ENCODE measurements around the gene GRID2IP. TPM values are rescaled to one million over a fixed set of nuclear protein-coding genes. Genes with fewer than 3 reads are reported as not detected.

Gene GRID2IP
- polyA plus RNA-seq, 1 donor, result 0.91 TPM

DNA sequence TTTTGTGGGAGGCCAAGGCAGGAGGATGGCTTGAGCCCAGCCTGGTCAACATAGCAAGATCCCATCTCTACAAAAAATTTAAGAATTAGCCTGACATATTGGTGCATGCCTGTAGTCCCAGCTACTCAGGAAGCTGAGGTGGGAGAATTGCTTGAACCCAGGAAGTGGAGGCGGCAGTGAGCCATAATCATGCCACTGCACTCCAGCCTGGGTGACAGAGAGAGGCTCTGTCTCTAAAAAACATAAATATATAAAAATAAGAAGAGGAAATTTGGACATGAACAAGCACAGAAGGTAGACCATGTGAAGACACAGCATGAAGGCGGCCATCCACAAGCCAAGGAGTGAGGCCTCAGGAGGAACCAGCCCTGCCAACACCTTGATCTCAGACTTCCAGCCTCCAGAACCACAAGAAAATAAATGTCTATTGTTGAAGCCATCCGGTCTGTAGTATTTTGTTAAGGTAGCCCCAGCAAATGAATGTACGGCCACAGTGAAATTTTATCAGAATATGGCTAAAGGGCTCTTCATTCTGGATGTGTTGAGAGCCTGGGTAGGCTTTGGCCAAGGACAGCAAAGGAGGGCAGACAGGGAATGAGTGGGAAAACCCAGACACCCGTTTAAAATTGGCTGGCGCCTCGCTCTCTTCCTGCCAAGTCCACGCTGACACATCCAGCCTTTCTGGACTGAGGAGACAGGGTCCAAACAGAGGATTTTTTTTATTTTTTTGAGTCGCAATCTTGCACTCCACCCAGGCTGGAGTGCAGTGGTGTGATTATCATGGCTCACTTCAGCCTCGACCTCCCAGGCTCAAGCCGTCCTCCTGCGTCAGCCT lies 12.9 kb upstream of the GRID2IP start:
- DNase-seq, result no peak

GRCh38 chr7:6562106-6562505 lies 10.8 kb upstream of the GRID2IP start:
- DNase-seq, result no peak

- DNase-seq, result no peak
Observed at GRCh38 chr7:6559896-6560295, 8.6 kb upstream of the GRID2IP start.

- DNase-seq, result no peak
Observed at GRCh38 chr7:6558837-6559236, 7.6 kb upstream of the GRID2IP start.

- DNase-seq, result no peak
Observed at GRCh38 chr7:6556196-6556595, 4.9 kb upstream of the GRID2IP start.

DNA sequence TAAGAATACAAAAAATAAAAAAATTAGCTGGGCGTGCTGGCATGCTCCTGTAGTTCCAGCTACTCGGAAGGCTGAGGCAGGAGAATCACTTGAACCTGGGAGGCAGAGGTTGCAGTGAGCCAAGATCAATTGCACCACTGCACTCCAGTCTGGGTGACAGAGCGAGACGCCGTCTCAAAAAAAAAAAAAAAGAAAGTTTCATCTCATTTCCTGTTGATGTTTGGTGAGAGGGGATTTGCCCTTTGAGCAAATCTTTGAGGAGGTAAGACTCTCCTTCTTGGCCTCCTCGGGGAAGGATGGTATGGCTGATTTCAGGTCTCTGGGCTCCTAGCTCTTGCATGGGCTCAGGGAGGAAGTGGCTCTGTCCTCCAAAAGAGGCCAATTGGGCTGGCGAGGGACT lies 3.6 kb upstream of the GRID2IP start:
- no peak for DNase-seq

DNA sequence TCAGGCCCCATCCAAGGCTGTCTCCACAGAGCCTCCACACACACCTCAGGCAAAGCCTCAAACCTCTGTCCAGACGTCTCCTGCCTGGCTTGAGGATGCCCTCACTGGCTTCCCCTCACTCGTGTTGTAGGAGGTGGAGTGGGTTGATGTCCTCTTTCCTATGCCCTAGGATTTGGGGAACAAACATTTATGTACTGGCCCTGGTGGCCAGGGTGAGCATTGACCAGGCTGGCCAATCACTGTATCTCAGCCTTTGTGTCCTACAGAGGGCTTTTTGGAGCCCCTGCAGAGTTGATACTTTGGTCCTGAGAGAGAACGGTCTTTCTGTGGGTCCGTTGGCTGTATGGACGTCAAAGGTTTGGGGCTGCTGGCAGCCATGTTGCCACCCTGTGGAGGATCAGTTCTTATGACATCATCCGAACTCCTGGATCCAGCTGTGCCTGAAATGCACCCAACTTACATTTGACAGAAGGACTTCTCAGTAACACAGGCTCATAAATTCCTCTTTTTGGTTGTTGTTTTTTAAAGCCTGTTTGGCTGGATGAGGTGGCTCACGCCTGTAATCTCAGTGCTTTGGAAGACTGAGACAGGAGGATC lies 2.3 kb upstream of the GRID2IP start:
- DNase-seq, result no peak

DNA sequence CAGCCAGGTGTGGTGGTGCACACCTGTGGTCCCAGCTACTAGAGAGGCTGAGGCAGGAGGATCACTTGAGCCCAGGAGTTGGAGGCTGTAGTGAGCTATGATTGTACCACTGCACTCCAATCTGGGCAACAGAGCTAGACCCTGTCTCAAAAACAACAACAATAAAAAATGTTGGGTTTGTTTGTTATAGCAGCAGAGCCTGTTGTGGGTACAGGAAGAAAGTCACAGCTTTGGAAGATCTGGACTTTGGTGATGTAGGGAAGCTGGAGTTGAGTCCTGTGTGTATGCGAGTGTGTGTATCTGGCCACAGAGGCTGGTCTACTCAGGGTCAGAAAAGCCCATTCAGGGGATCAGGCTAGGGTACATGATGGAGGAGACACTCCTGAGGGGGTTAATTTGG lies 3.9 kb downstream of the GRID2IP start:
- no peak for DNase-seq

- no peak for DNase-seq
Observed at GRCh38 chr7:6546498-6547251, 4.6 kb downstream of the GRID2IP start.

DNA sequence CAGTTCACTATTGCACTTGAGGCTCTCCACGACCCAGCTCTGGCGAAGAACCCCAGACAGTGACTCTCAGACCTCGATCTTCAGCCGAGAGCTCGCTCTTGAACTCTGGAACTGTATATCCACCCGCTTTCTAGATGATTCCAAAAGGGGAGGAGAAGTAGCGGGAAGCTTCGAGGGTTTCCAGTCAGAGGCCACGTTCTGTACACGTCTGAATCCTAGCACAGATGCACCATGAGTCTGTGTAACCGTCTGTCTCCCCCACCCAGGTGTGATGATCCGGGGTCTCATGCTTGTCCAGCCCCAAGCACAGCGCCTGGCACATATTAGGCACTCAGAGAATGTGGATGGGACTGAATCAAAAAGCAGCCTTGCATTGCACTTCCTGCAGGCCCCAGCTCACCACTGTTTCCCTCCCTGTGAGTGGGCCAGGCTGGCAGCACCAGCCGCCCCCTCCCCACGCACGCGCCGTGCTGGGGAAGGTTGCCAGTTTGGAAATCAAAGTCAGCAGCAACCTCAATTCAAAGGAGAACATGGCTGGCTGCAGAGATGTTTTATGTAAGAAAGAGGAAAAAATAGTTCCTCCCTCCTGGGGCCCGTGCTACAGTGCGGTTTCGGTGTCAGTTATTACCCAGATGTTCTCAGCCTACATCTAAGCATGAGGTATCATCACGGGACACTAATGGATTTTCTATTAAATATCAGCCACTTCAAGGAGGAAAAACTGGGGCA lies 5.7 kb downstream of the GRID2IP start:
- no peak for DNase-seq

GRCh38 chr7:6542368-6542767 lies 8.9 kb downstream of the GRID2IP start:
- DNase-seq, result no peak

DNA sequence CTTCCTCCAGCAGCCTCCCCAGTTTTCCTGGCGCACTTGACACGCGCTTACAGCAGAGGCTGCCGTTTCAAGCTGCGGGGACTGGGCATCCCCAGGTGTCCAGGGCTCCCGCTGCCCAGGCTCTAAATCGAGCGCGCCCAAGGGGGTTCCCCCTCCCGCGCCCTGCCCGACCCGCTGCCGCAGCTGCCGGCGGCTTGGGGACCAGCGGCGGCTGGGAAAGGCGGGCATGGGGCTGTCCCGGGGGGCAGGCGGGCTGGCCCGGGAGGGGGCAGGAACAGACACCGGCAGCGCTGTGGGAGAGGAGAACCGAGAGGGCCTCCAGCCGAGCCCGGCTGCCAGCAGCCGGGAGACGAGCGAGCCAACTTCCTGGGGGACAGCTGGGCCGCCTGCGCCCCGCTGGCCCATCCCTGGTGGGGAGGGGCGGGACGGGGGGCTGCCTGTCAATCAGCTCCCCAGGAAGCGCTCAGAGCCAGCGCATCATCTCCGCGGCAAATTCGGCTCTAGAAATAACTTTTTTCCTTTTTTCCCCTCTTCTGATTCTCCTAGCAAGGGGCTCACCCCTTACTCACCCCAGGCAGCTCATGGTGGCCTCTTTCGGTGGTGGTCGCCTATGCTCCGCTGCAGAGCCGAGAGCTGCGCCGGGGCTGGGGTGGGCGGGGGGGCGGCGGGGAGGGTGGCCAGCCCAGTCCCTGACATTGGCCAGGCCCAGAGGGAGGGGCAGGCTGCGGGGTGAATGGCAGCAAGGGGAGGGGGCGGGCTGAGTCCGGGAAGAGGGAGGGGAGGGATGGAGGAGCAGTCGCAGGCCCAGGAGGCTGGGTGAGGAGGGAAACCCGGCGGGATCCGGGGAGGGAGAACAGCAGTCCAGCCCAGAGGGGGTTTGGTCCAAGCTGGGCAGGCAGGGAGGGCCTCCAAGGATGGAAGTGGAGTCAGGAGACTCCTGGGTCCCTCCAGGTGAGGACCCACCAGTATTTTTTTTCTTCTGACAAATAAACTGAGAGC lies 14.7 kb downstream of the GRID2IP start:
- no peak for DNase-seq

GRCh38 chr7:6533893-6534495 lies 17.3 kb downstream of the GRID2IP start:
- DNase-seq, result no peak

DNA sequence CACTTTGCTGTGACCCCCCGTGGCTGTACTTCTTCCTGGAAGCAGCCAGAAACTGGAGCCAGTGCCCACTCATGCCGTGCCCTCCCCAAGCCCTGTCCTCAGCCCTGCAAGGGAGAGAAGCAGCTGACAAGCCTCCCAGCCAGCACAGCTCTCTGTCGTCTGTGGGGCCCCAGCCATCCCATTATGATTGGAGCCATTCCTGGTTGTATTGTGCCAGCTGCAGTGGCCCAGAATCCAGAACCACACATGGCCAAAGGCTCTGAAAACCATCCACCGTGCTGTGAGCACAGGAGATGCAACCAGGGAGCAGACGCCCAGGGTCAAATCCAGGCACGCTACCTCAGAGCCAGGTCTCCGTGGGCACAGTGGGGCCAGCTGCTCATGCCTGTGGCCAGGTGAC lies 18.7 kb downstream of the GRID2IP start:
- DNase-seq, result no peak

GRCh38 chr7:6531492-6532279 lies 19.6 kb downstream of the GRID2IP start:
- DNase-seq, result no peak

GRCh38 chr7:6530626-6531491 lies 20.4 kb downstream of the GRID2IP start:
- DNase-seq, result peak; percentile 26

GRCh38 chr7:6529643-6530042 lies 21.6 kb downstream of the GRID2IP start:
- DNase-seq, result no peak

DNA sequence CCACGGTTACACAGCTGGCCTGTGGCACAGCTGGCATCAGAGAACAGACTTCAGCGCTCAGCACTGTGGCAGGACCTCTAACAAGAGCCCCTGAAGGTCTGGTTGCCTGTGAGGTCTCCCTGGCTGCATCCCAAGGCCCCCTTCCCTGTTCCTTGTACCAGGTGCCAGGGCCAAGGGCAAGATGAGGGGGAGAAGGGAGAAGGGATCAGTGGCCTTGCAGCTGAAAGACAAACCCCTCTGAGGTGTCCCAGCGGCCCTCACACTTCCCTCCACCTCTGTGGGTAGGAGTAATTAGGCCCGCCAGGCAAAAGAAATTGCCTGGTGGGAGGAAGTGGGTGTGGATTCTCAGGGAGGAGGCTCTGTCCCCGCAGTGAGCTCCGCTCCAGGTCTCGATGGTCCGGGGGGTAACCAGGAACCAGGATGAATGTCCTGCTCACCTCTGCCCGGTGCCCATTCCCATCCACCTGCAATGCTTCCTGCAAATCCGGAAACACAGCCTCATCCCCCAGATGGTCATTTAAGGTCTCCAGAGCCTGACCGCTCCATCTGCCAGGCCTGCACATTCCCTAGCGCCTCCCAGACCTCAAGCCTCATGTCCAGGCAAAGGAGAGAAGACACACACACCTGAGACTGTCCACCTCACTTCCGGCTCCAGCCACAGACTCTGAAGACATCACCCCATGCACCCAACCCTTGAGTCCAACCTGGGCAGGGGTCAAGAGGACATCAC lies 22.7 kb downstream of the GRID2IP start:
- DNase-seq, result no peak
